Measurements from ENCODE around the gene ZNF689.

DNA sequence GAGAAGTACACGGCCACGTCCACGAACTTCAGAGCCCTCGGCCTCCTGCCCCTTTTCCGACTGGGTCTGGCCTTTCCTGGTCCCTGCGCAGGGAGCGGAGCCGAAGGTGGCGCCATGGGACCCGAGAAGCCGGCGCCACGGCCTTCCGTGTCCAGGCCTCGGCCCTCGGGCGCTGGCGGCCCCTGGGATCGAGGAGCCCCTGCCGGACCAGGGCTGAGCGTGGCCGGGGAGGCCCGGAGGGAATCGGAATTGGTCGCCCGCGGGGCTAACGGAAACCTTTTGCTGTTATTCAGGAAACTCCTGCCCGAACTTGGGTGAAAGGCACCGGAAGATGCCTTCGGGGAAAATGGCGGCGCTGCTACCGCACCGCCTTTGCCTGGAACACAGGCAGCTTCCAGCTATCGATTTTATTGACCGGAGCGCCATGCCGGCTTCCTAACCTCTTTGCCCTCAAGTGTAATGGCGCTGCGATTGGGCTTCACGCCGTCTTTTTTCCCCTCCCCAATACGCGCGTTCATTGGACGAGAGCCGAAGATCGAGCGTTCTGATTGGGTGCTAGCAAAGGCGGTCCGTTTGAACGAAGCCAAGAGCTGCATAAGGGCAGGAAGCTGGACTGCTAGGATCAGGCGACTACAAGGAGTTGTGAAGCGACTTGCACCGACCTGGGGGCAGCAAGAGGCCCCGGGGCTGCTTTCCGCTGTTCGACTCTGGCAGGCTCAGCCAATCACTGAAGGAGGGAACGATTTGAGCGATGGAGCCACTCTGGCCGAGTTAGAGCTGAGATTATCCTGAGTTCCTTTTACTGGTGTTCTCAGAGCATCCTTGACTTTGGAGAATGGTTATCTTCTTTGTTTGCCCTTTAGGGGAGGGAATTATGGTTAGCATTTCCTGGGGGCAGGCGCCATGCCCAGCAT, at the start of gene ZNF689:
- no peak for TF ChIP-seq CTCF (IDR thresholded peaks at IDR 0.05 in 2 of 3, conservative IDR thresholded peaks at IDR 0.05 in 1 of 3; ENCODE audit: borderline replicate concordance in 1 of 3, insufficient read depth in 1 of 3, low read depth in 2 of 3, low read length in 2 of 3)
- TF ChIP-seq POLR2AphosphoS5 (IDR thresholded peaks at IDR 0.05; ENCODE audit: low read depth, low read length) = peak; percentile 76
- no peak for TF ChIP-seq RAD21 (IDR thresholded peaks at IDR 0.05; ENCODE audit: low read depth)
- TF ChIP-seq POLR2A (IDR thresholded peaks at IDR 0.05; ENCODE audit: borderline replicate concordance, extremely low read depth, insufficient read depth, insufficient read length) = no peak
- no peak for TF ChIP-seq ZBTB33 (IDR thresholded peaks at IDR 0.05; ENCODE audit: extremely low read depth, insufficient replicate concordance, low read length)
- TF ChIP-seq, protein P1, sequence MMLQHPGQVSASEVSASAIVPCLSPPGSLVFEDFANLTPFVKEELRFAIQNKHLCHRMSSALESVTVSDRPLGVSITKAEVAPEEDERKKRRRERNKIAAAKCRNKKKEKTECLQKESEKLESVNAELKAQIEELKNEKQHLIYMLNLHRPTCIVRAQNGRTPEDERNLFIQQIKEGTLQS (IDR thresholded peaks at IDR 0.05) = no peak
- TF ChIP-seq EZH2 (IDR thresholded peaks at IDR 0.05) = no peak
- TF ChIP-seq, protein P2, sequence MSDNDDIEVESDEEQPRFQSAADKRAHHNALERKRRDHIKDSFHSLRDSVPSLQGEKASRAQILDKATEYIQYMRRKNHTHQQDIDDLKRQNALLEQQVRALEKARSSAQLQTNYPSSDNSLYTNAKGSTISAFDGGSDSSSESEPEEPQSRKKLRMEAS (IDR thresholded peaks at IDR 0.05) = peak; percentile 53; the same call in 1 of the 2 replicates
- TF ChIP-seq REST (IDR thresholded peaks at IDR 0.05; ENCODE audit: low read depth) = no peak
- peak; percentile 100 for TF ChIP-seq SP1 (IDR thresholded peaks at IDR 0.05; ENCODE audit: low read depth)
- TF ChIP-seq ZNF274 (IDR thresholded peaks at IDR 0.05; ENCODE audit: low read depth, low read length) = no peak
- TF ChIP-seq CBX3 (IDR thresholded peaks at IDR 0.05; ENCODE audit: low read depth) = no peak
